ENCODE results near the gene ID3. TPM values are rescaled to one million over a fixed set of nuclear protein-coding genes. Genes with fewer than 3 reads are reported as not detected.

The ID3 gene
- total RNA-seq, 1 experiment from 2014 or later, result 119 TPM

DNA sequence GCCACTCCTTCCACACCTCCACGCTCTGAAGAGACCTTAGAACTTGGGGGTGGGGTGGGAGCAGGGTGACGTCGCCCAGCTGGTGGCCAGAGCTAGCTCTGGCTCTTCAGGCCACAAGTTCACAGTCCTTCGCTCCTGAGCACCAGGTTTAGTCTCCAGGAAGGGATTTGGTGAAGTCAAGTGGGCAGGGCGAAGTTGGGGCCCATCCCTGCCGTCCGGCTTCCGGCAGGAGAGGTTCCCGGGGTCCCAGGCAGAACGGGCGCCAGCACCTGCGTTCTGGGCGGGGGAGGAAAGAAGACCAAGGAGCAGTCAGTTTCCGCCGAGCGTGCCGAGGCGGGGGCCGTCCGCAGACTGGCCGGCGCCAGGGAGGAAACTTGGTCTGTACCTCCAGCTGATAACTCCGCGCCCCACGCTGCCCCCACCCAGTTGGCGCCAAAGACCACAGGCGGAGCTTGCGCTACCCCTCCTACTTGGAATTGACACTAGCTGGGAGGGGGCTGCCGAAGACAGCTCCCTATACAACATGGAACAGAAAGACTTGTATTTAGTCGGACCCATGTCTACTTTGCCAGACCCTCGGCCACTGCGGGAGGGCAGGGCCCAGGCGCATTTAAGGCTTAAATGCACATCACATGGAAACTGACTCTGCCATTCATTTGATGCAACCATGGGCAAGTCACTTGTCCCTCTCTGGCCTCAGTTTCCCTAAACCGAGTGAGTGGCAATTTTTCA is 995 bp downstream of the ID3 start:
- no peaks in the 10 kb centered on the region for H4K20me1 ChIP-seq (ENCODE audit: control insufficient read depth, insufficient read depth, insufficient read length)
- H2BK20ac ChIP-seq (ENCODE audit: low read depth, low read length, poor library complexity, severe bottlenecking), result no peak overlapping the region
- peaks cover 7% of the 10 kb centered on the region; the same call in 1 of the 2 replicates for H3K79me2 ChIP-seq (ENCODE audit: insufficient read depth, low read length)
- no peak overlapping the region for H2BK5ac ChIP-seq (ENCODE audit: insufficient read length, low read length)
- H3T11ph ChIP-seq (ENCODE audit: low read length), result no peak overlapping the region
- Mint-ChIP-seq H3K27me3 (ENCODE audit: low read depth) (peaks cover 16% of the 10 kb centered on the region), H3K4me1 (peaks cover 71 to 79% of the 10 kb centered on the region in 2 experiments), H3K36me3 (ENCODE audit: insufficient read depth in 1 of 3, low read depth in 3 of 3) (peaks cover 11 to 20% (median 13%) of the 10 kb centered on the region in 3 experiments; a peak in 6 of 7 replicates), H3K27ac (peak overlapping the region; percentile 39 to 93 (median 81); a peak in 5 of 7 replicates), H3K9me3 (no peaks in the 10 kb centered on the region; a peak in 1 of 5 replicates), H3K4me3 (peak overlapping the region; percentile 86 to 91)
- no peak overlapping the region for H4K91ac ChIP-seq (ENCODE audit: insufficient read length, low read depth, low read length)
- no peak overlapping the region for H3K4ac ChIP-seq (ENCODE audit: low read depth, low read length)
- H3K23me2 ChIP-seq (ENCODE audit: insufficient read length, low read depth, low read length, poor library complexity, severe bottlenecking), result peaks cover 29% of the 10 kb centered on the region
- no peak overlapping the region for H3K56ac ChIP-seq (ENCODE audit: insufficient read length, low read depth, low read length)
- H3K23ac ChIP-seq (ENCODE audit: insufficient read length, low read depth, low read length), result no peak overlapping the region
- peak overlapping the region; percentile 63 for H3K9ac ChIP-seq (ENCODE audit: extremely low read depth, insufficient read length, low read length)
- TF ChIP-seq, protein P1, sequence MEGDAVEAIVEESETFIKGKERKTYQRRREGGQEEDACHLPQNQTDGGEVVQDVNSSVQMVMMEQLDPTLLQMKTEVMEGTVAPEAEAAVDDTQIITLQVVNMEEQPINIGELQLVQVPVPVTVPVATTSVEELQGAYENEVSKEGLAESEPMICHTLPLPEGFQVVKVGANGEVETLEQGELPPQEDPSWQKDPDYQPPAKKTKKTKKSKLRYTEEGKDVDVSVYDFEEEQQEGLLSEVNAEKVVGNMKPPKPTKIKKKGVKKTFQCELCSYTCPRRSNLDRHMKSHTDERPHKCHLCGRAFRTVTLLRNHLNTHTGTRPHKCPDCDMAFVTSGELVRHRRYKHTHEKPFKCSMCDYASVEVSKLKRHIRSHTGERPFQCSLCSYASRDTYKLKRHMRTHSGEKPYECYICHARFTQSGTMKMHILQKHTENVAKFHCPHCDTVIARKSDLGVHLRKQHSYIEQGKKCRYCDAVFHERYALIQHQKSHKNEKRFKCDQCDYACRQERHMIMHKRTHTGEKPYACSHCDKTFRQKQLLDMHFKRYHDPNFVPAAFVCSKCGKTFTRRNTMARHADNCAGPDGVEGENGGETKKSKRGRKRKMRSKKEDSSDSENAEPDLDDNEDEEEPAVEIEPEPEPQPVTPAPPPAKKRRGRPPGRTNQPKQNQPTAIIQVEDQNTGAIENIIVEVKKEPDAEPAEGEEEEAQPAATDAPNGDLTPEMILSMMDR (conservative IDR thresholded peaks at IDR 0.05), result no peak
- no peak overlapping the region for H2BK15ac ChIP-seq (ENCODE audit: low read depth, low read length)
- H3K9me3 ChIP-seq (ENCODE audit: control insufficient read depth, low read depth, low read length), result no peaks in the 10 kb centered on the region
- H2BK120ac ChIP-seq (ENCODE audit: low read depth, low read length, poor library complexity, severe bottlenecking), result no peak overlapping the region
- no peak overlapping the region for H2AFZ ChIP-seq (ENCODE audit: low read length)
- WGBS (ENCODE audit: extremely low coverage, insufficient read length, low lambda C conversion rate), result no CpG with 5 or more reads among the region's 34 CpGs
- no peaks in the 10 kb centered on the region for H3K27me3 ChIP-seq (ENCODE audit: insufficient read depth, low read length)
- H3K4me2 ChIP-seq (ENCODE audit: insufficient read depth, insufficient read length, low read length), result peak overlapping the region; percentile 82
- no peak overlapping the region for H3K27ac ChIP-seq (ENCODE audit: insufficient read length, low read depth, low read length)
- H4K8ac ChIP-seq (replicated peaks; ENCODE audit: insufficient read length, low read depth, low read length), result no peak overlapping the region
- no peak overlapping the region for H4K5ac ChIP-seq (ENCODE audit: insufficient read length, low read depth, low read length)
- no peak overlapping the region for H2AK5ac ChIP-seq (ENCODE audit: insufficient read length, low read length)
- DNase-seq, result peak; percentile 52
- H3K18ac ChIP-seq (ENCODE audit: insufficient read length, low read depth, low read length), result peak overlapping the region; percentile 40
- peak overlapping the region; percentile 14 for H3K14ac ChIP-seq (ENCODE audit: insufficient read depth, low read length)
- no peak overlapping the region for H2BK12ac ChIP-seq (ENCODE audit: insufficient read length, low read depth, low read length)
- H3K4me1 ChIP-seq (ENCODE audit: insufficient read depth, low read length), result peaks cover 14% of the 10 kb centered on the region; the same call in 1 of the 2 replicates
- H3K79me1 ChIP-seq (ENCODE audit: insufficient read depth, low read depth, low read length, poor library complexity, severe bottlenecking), result no peaks in the 10 kb centered on the region
